Measurements from ENCODE around the gene PCDH15. TPM values are rescaled to one million over a fixed set of nuclear protein-coding genes. Genes with fewer than 3 reads are reported as not detected.

PCDH15 gene
- total RNA-seq, 2 experiments from 2014 or later = not detected

DNA sequence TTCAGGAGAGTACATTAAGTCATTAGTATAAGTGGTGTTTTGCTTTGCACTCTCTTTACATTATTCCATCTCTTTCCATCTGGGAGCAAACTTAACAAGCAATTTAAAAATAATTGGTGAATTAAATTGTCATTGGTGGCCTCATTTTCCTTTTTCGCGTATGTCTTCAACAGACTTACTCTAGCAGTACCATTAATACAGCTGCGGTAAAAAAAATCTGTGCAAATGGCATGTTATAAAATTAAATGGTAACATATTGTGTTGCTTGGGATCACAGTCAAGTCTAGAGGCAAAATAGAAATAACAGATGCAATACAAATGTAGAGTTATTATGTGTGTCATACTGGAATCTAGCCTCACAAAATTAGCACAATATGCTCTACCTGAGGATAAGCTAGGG, 322.4 kb downstream of the PCDH15 start:
- no peak overlapping the region for H3K4me3 Mint-ChIP-seq
- Histone ChIP-seq H3K4me1 (ENCODE audit: insufficient read depth, low read length) (no peaks in the 10 kb centered on the region), H3K9me3 (ENCODE audit: control insufficient read depth in 1 of 2, insufficient read depth in 1 of 2, low read length in 2 of 2) (peaks cover 0 to 6% of the 10 kb centered on the region in 2 experiments), H3K27me3 (ENCODE audit: control insufficient read depth in 1 of 2, insufficient read depth in 2 of 2, low read length in 2 of 2) (no peaks in the 10 kb centered on the region), H3K36me3 (ENCODE audit: insufficient read depth, low read length) (no peaks in the 10 kb centered on the region), H3K27ac (ENCODE audit: low read depth in 1 of 2, low read length in 2 of 2) (no peak overlapping the region), H3K4me3 (ENCODE audit: low read length) (no peak overlapping the region)
- ATAC-seq (ENCODE audit: poor library complexity) (no peak), DNase-seq (no peak)
- intact Hi-C loops (cut with DNase I, micrococcal nuclease) = no loop called here
- H3K36me3 Mint-ChIP-seq (ENCODE audit: low read depth) = no peaks in the 10 kb centered on the region
- H3K4me1 Mint-ChIP-seq (ENCODE audit: low read depth) = no peaks in the 10 kb centered on the region
- peaks cover 3% of the 10 kb centered on the region for H3K9me3 Mint-ChIP-seq
- CTCF ChIA-PET = no interaction called here
- no peak overlapping the region for H3K27ac Mint-ChIP-seq
- POLR2A ChIA-PET = no interaction called here
- H3K27me3 Mint-ChIP-seq = no peaks in the 10 kb centered on the region
- TF ChIP-seq, protein P1, sequence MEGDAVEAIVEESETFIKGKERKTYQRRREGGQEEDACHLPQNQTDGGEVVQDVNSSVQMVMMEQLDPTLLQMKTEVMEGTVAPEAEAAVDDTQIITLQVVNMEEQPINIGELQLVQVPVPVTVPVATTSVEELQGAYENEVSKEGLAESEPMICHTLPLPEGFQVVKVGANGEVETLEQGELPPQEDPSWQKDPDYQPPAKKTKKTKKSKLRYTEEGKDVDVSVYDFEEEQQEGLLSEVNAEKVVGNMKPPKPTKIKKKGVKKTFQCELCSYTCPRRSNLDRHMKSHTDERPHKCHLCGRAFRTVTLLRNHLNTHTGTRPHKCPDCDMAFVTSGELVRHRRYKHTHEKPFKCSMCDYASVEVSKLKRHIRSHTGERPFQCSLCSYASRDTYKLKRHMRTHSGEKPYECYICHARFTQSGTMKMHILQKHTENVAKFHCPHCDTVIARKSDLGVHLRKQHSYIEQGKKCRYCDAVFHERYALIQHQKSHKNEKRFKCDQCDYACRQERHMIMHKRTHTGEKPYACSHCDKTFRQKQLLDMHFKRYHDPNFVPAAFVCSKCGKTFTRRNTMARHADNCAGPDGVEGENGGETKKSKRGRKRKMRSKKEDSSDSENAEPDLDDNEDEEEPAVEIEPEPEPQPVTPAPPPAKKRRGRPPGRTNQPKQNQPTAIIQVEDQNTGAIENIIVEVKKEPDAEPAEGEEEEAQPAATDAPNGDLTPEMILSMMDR (IDR thresholded peaks at IDR 0.05) = no peak

DNA sequence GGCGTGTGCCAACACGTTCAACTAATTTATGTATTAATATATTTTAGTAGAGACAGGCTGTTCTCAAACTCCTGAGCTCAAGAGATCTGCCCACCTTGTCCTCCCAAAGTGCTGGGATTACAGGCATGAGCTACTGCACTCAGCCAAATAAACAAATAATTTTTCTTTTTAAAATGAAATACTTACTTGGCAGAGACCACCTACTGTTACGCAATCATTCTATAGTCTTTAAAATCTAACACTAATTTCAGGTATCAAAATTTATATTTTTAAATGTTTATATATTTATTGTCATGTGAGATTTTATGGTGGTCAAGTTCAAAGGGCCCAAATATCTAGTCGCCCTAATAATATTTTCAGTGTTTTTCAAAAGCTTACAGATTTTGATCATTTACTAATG, 323.3 kb downstream of the PCDH15 start:
- Histone ChIP-seq H3K36me3 (ENCODE audit: insufficient read depth, low read length) (no peaks in the 10 kb centered on the region), H3K4me1 (ENCODE audit: insufficient read depth, low read length) (no peaks in the 10 kb centered on the region), H3K27me3 (ENCODE audit: control insufficient read depth in 1 of 2, insufficient read depth in 2 of 2, low read length in 2 of 2) (no peaks in the 10 kb centered on the region), H3K27ac (ENCODE audit: low read depth in 1 of 2, low read length in 2 of 2) (no peak overlapping the region), H3K4me3 (ENCODE audit: low read length) (no peak overlapping the region), H3K9me3 (ENCODE audit: control insufficient read depth in 1 of 2, insufficient read depth in 1 of 2, low read length in 2 of 2) (peaks cover 0 to 6% of the 10 kb centered on the region in 2 experiments)
- ChIA-PET POLR2A (no interaction called here), CTCF (interaction anchor here (0.8 kb wide), 1 partner anchor 9 kb away, joined by 3 read pairs; no protein-coding TSS in a partner anchor)
- Mint-ChIP-seq H3K9me3 (peaks cover 2% of the 10 kb centered on the region), H3K36me3 (ENCODE audit: low read depth) (no peaks in the 10 kb centered on the region), H3K27me3 (no peaks in the 10 kb centered on the region), H3K4me3 (no peak overlapping the region), H3K27ac (no peak overlapping the region), H3K4me1 (ENCODE audit: low read depth) (no peaks in the 10 kb centered on the region)
- ATAC-seq (ENCODE audit: poor library complexity) = no peak
- TF ChIP-seq, protein P1 (IDR thresholded peaks at IDR 0.05) = no peak
- no peak for DNase-seq
- intact Hi-C loops (cut with DNase I, micrococcal nuclease) = no loop called here

DNA sequence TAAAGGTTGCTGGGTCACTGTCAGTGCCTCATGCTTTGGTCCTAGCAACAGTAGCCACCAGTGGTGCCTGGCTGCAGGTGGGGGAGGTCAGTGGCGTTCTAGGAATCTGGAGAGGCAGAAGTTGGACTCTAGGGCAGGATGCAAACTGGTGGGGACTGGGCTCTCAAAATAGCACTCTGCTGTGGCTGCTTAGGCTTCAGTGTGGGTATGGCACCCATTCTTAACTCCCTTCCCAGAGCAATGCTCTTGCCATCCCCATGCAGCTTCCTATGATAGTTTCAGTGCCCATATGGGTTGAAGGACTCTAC, 330.8 kb downstream of the PCDH15 start:
- no peaks in the 10 kb centered on the region for H3K4me1 ChIP-seq (ENCODE audit: insufficient read depth, low read length)
- H3K36me3 Mint-ChIP-seq (ENCODE audit: low read depth) = no peaks in the 10 kb centered on the region
- H3K27me3 ChIP-seq (ENCODE audit: control insufficient read depth in 1 of 2, insufficient read depth in 2 of 2, low read length in 2 of 2) = no peaks in the 10 kb centered on the region
- TF ChIP-seq, protein P1 (IDR thresholded peaks at IDR 0.05) = no peak
- peaks cover 0 to 11% of the 10 kb centered on the region in 2 experiments for H3K9me3 ChIP-seq (ENCODE audit: control insufficient read depth in 1 of 2, insufficient read depth in 1 of 2, low read length in 2 of 2)
- DNase-seq (no peak), ATAC-seq (ENCODE audit: poor library complexity) (no peak)
- no peak overlapping the region for H3K27ac ChIP-seq (ENCODE audit: low read depth in 1 of 2, low read length in 2 of 2)
- no peak overlapping the region for H3K4me3 ChIP-seq (ENCODE audit: low read length)
- intact Hi-C loops (cut with DNase I, micrococcal nuclease) = no loop called here
- CTCF ChIA-PET = no interaction called here
- no peaks in the 10 kb centered on the region for H3K4me1 Mint-ChIP-seq (ENCODE audit: low read depth)
- POLR2A ChIA-PET = no interaction called here
- no peaks in the 10 kb centered on the region for H3K36me3 ChIP-seq (ENCODE audit: insufficient read depth, low read length)
- no peak overlapping the region for H3K27ac Mint-ChIP-seq
- no peaks in the 10 kb centered on the region for H3K27me3 Mint-ChIP-seq
- no peak overlapping the region for H3K4me3 Mint-ChIP-seq
- peaks cover 7% of the 10 kb centered on the region for H3K9me3 Mint-ChIP-seq

All from CD4-positive, alpha-beta T cell (primary cell).